ENCODE measurements around the gene SPSB1. TPM values are rescaled to one million over a fixed set of nuclear protein-coding genes. Genes with fewer than 3 reads are reported as not detected.

Gene SPSB1
- polyA plus RNA-seq, 4 donors: 24.1 to 69.1 (median 32.6) TPM

GRCh38 chr1:9317591-9318417, 25.1 kb downstream of the SPSB1 start:
- 47 to 67% (median 66%) methylated on average over 25 to 28 of the region's 28 CpGs for WGBS, 3 donors
- Histone ChIP-seq H3K4me1 (ENCODE audit: control insufficient read depth in 3 of 3, insufficient read depth in 2 of 3, low read depth in 1 of 3, low read length in 2 of 3) (peaks cover 13 to 55% (median 19%) of the 10 kb centered on the region in 3 donors), H3K4me3 (ENCODE audit: low read depth in 1 of 3, low read length in 3 of 3) (no peak overlapping the region), H3K9me3 (ENCODE audit: control insufficient read depth in 2 of 2, insufficient read depth in 1 of 2, low read depth in 1 of 2, low read length in 1 of 2) (no peaks in the 10 kb centered on the region), H3K36me3 (ENCODE audit: control insufficient read depth in 3 of 3, insufficient read depth in 2 of 3, low read depth in 1 of 3, low read length in 3 of 3) (peaks cover 0 to 57% (median 0%) of the 10 kb centered on the region in 3 donors), H3K27ac (ENCODE audit: low read depth in 1 of 3, low read length in 2 of 3) (peak overlapping the region in 2 of 3 donors; percentile 0 to 46), H3K27me3 (ENCODE audit: control insufficient read depth in 3 of 3, insufficient read depth in 3 of 3, low read length in 3 of 3) (no peaks in the 10 kb centered on the region)
- DNase-seq (no peak), FAIRE-seq (no peak)

GRCh38 chr1:9319208-9319788, 26.6 kb downstream of the SPSB1 start:
- DNase-seq: peak in 1 of 2 donors; percentile 56

GRCh38 chr1:9319789-9320519, 27.3 kb downstream of the SPSB1 start:
- Histone ChIP-seq H3K27ac (ENCODE audit: low read depth in 1 of 3, low read length in 2 of 3) (peak overlapping the region; percentile 24 to 76 (median 56)), H3K9me3 (ENCODE audit: control insufficient read depth in 2 of 2, insufficient read depth in 1 of 2, low read depth in 1 of 2, low read length in 1 of 2) (no peaks in the 10 kb centered on the region), H3K4me3 (ENCODE audit: low read depth in 1 of 3, low read length in 3 of 3) (peak overlapping the region in 1 of 3 donors; percentile 3), H3K27me3 (ENCODE audit: control insufficient read depth in 3 of 3, insufficient read depth in 3 of 3, low read length in 3 of 3) (no peaks in the 10 kb centered on the region), H3K36me3 (ENCODE audit: control insufficient read depth in 3 of 3, insufficient read depth in 2 of 3, low read depth in 1 of 3, low read length in 3 of 3) (peaks cover 0 to 69% (median 0%) of the 10 kb centered on the region in 3 donors), H3K4me1 (ENCODE audit: control insufficient read depth in 3 of 3, insufficient read depth in 2 of 3, low read depth in 1 of 3, low read length in 2 of 3) (peaks cover 13 to 55% (median 18%) of the 10 kb centered on the region in 3 donors)
- FAIRE-seq (no peak), DNase-seq (peak; percentile 89)
- WGBS, 3 donors: 15 to 54% (median 45%) methylated on average over 20 to 21 of the region's 21 CpGs

More at GRCh38 chr1:9319208-9319788, 26.6 kb downstream of the SPSB1 start:
- H3K27me3 ChIP-seq (ENCODE audit: control insufficient read depth in 3 of 3, insufficient read depth in 3 of 3, low read length in 3 of 3): no peaks in the 10 kb centered on the region
- H3K27ac ChIP-seq (ENCODE audit: low read depth in 1 of 3, low read length in 2 of 3): peak overlapping the region; percentile 24 to 76 (median 56)
- no peak for FAIRE-seq
- no peak overlapping the region for H3K4me3 ChIP-seq (ENCODE audit: low read depth in 1 of 3, low read length in 3 of 3)
- H3K36me3 ChIP-seq (ENCODE audit: control insufficient read depth in 3 of 3, insufficient read depth in 2 of 3, low read depth in 1 of 3, low read length in 3 of 3): peaks cover 0 to 69% (median 0%) of the 10 kb centered on the region in 3 donors
- peaks cover 13 to 55% (median 19%) of the 10 kb centered on the region in 3 donors for H3K4me1 ChIP-seq (ENCODE audit: control insufficient read depth in 3 of 3, insufficient read depth in 2 of 3, low read depth in 1 of 3, low read length in 2 of 3)
- H3K9me3 ChIP-seq (ENCODE audit: control insufficient read depth in 2 of 2, insufficient read depth in 1 of 2, low read depth in 1 of 2, low read length in 1 of 2): no peaks in the 10 kb centered on the region
- 60 to 76% (median 63%) methylated on average over 19 to 20 of the region's 20 CpGs for WGBS, 3 donors

- Histone ChIP-seq H3K9me3 (ENCODE audit: control insufficient read depth in 2 of 2, insufficient read depth in 1 of 2, low read depth in 1 of 2, low read length in 1 of 2) (no peaks in the 10 kb centered on the region), H3K36me3 (ENCODE audit: control insufficient read depth in 3 of 3, insufficient read depth in 2 of 3, low read depth in 1 of 3, low read length in 3 of 3) (peaks cover 0 to 66% (median 0%) of the 10 kb centered on the region in 3 donors), H3K4me3 (ENCODE audit: low read depth in 1 of 3, low read length in 3 of 3) (no peak overlapping the region), H3K27me3 (ENCODE audit: control insufficient read depth in 3 of 3, insufficient read depth in 3 of 3, low read length in 3 of 3) (no peaks in the 10 kb centered on the region), H3K27ac (ENCODE audit: low read depth in 1 of 3, low read length in 2 of 3) (peak overlapping the region in 2 of 3 donors; percentile 38 to 76), H3K4me1 (ENCODE audit: control insufficient read depth in 3 of 3, insufficient read depth in 2 of 3, low read depth in 1 of 3, low read length in 2 of 3) (peaks cover 13 to 55% (median 14%) of the 10 kb centered on the region in 3 donors)
- no peak for FAIRE-seq
- no peak for DNase-seq
- WGBS, 3 donors: 62 to 78% (median 71%) methylated on average over 31 of the region's 31 CpGs
Measured at GRCh38 chr1:9320520-9321479, 28.1 kb downstream of the SPSB1 start.

GRCh38 chr1:9321480-9321849, 28.8 kb downstream of the SPSB1 start:
- DNase-seq (peak in 1 of 2 donors; percentile 57), FAIRE-seq (no peak)
- Histone ChIP-seq H3K27me3 (ENCODE audit: control insufficient read depth in 3 of 3, insufficient read depth in 3 of 3, low read length in 3 of 3) (no peaks in the 10 kb centered on the region), H3K9me3 (ENCODE audit: control insufficient read depth in 2 of 2, insufficient read depth in 1 of 2, low read depth in 1 of 2, low read length in 1 of 2) (no peaks in the 10 kb centered on the region), H3K4me3 (ENCODE audit: low read depth in 1 of 3, low read length in 3 of 3) (no peak overlapping the region), H3K4me1 (ENCODE audit: control insufficient read depth in 3 of 3, insufficient read depth in 2 of 3, low read depth in 1 of 3, low read length in 2 of 3) (peaks cover 9 to 59% (median 13%) of the 10 kb centered on the region in 3 donors), H3K36me3 (ENCODE audit: control insufficient read depth in 3 of 3, insufficient read depth in 2 of 3, low read depth in 1 of 3, low read length in 3 of 3) (peaks cover 0 to 65% (median 0%) of the 10 kb centered on the region in 3 donors), H3K27ac (ENCODE audit: low read depth in 1 of 3, low read length in 2 of 3) (peak overlapping the region in 2 of 3 donors; percentile 38 to 76)
- 55 to 65% (median 63%) methylated on average over 11 of the region's 11 CpGs for WGBS, 3 donors

- Histone ChIP-seq H3K36me3 (ENCODE audit: control insufficient read depth in 3 of 3, insufficient read depth in 2 of 3, low read depth in 1 of 3, low read length in 3 of 3) (peaks cover 0 to 63% (median 0%) of the 10 kb centered on the region in 3 donors), H3K27ac (ENCODE audit: low read depth in 1 of 3, low read length in 2 of 3) (peak overlapping the region in 1 of 3 donors; percentile 38), H3K4me3 (ENCODE audit: low read depth in 1 of 3, low read length in 3 of 3) (no peak overlapping the region), H3K27me3 (ENCODE audit: control insufficient read depth in 3 of 3, insufficient read depth in 3 of 3, low read length in 3 of 3) (no peaks in the 10 kb centered on the region), H3K4me1 (ENCODE audit: control insufficient read depth in 3 of 3, insufficient read depth in 2 of 3, low read depth in 1 of 3, low read length in 2 of 3) (peaks cover 9 to 60% (median 17%) of the 10 kb centered on the region in 3 donors), H3K9me3 (ENCODE audit: control insufficient read depth in 2 of 2, insufficient read depth in 1 of 2, low read depth in 1 of 2, low read length in 1 of 2) (no peaks in the 10 kb centered on the region)
- DNase-seq (peak in 1 of 2 donors; percentile 40), FAIRE-seq (no peak)
- WGBS, 3 donors: 34 to 74% (median 48%) methylated on average over 17 of the region's 17 CpGs
Measured at GRCh38 chr1:9321986-9322660, 29.4 kb downstream of the SPSB1 start.

GRCh38 chr1:9322661-9323244, 30.1 kb downstream of the SPSB1 start:
- 76 to 81% (median 76%) methylated on average over 27 of the region's 27 CpGs for WGBS, 3 donors
- no peak overlapping the region for H3K4me3 ChIP-seq (ENCODE audit: low read depth in 1 of 3, low read length in 3 of 3)
- no peaks in the 10 kb centered on the region for H3K27me3 ChIP-seq (ENCODE audit: control insufficient read depth in 3 of 3, insufficient read depth in 3 of 3, low read length in 3 of 3)
- DNase-seq (no peak), FAIRE-seq (no peak)
- peaks cover 0 to 66% (median 0%) of the 10 kb centered on the region in 3 donors for H3K36me3 ChIP-seq (ENCODE audit: control insufficient read depth in 3 of 3, insufficient read depth in 2 of 3, low read depth in 1 of 3, low read length in 3 of 3)
- H3K27ac ChIP-seq (ENCODE audit: low read depth in 1 of 3, low read length in 2 of 3): peak overlapping the region in 1 of 3 donors; percentile 15
- no peaks in the 10 kb centered on the region for H3K9me3 ChIP-seq (ENCODE audit: control insufficient read depth in 2 of 2, insufficient read depth in 1 of 2, low read depth in 1 of 2, low read length in 1 of 2)
- H3K4me1 ChIP-seq (ENCODE audit: control insufficient read depth in 3 of 3, insufficient read depth in 2 of 3, low read depth in 1 of 3, low read length in 2 of 3): peaks cover 9 to 54% (median 17%) of the 10 kb centered on the region in 3 donors
